Activated CD8-positive, alpha-beta memory T cell treated with anti-CD3 and anti-CD28 coated beads for 36 hours (primary cell): ENCODE data around the gene GALNT9. TPM values are rescaled to one million over a fixed set of nuclear protein-coding genes. Genes with fewer than 3 reads are reported as not detected.
"Not testable (repeated sequence)": the region's sequence is repeated elsewhere in the genome, so short reads cannot be mapped to it uniquely, and the experiment has no call there.

Source experiments
- CTCF ChIA-PET: fragments of 350-600 bp; sonication (Branson Sonifier 250); formaldehyde crosslinking; loops from one replicate; lab custom pipeline; 2021; ENCODE audit warnings: antibody characterized with exemption; lab: Charles Lee
- POLR2A ChIA-PET: fragments of 350-600 bp; sonication (Branson Sonifier 250); formaldehyde crosslinking; loops from one replicate; lab custom pipeline; 2021; ENCODE audit warnings: antibody characterized with exemption; lab: Charles Lee
- total RNA-seq, 2 experiments: library from RNA; stranded (reverse); gene quantifications; one replicate each; pipeline ENCODE4 v1.2.3, GENCODE V29; 2021

GALNT9 gene
- total RNA-seq, 2 experiments from 2014 or later = not detected

DNA sequence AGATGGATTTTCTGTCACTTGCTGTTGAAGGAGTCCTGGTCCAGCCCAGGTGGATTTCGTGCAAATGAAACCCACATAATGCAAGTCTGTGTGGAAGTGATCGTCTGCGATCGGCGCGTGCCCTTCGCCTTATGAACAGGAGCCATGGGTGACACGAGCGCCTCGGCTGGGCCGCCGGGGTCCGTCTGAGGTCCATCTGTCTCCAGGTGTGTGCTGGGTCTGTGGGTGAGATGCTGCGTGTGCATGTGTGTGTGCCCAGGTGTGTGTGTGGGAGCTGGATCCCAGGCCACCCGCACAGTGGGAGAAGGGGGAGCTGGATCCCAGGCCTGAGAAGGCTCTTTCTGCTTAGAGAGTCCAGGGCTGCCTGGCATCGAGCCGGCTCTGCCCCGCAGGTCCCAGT is 53.8 kb downstream of the GALNT9 start:
- ChIA-PET POLR2A (no interaction called here), CTCF (no interaction called here)

DNA sequence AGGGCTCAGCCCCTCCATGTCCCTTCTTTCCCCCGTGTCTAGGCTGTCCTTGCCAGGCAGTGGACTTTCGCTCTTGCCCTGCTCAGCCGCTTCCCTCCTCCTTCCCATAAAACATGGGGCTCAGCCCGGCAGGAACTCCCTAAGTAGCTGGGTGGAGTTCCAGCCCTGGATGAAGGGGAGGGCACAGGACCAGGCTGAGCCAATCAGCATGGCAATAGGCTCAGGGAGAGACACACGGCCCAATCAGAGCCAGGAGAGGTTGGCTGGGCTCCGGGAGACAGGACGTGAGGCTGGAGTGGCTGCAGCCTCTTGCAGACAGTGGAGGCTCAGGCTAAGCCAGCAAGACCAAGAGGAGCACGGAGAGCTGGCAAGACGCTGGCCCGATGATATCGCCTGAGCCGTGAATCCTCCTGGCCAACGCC is 54.3 kb downstream of the GALNT9 start:
- CTCF ChIA-PET = no interaction called here

DNA sequence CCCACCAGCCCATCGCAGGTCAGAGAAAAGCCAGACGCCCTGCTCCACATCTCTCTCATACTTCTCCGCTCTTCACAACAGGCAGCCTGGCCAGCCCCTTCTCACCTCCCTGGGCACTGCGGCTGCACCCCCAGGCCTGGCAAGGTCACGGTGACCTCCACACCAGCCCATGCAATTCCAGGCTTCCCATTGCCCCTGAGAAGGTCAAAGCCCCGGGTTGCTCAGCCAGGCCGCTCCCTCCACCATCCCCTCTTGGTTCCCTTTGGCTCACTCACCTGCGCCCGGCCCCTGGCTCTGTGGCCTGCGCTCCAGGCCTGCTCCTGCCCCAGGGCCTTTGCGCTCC is 55.4 kb downstream of the GALNT9 start:
- ChIA-PET CTCF (no interaction called here), POLR2A (no interaction called here)

More for the DNA sequence above, 54.3 kb downstream of the GALNT9 start:
- POLR2A ChIA-PET = no interaction called here

DNA sequence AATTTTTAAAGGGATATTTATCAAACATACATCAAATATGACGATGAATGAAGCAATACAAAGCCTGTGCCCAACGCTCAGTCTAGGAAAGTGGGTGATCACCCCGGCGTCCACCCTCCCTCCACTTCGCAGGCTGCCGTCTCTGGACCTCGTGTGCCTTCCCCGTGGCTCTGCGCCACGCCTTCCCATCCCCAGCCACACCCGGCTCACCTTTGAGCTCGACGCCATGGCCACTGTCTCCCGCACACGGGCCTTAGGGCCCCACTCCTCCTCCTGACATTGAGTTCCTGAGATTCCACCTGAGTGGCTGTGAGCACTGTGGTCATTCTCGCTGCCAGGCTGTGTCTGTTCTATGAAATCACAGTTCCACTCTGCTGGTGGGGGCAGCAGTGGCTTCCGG is 56.7 kb downstream of the GALNT9 start:
- ChIA-PET POLR2A (no interaction called here), CTCF (no interaction called here)

DNA sequence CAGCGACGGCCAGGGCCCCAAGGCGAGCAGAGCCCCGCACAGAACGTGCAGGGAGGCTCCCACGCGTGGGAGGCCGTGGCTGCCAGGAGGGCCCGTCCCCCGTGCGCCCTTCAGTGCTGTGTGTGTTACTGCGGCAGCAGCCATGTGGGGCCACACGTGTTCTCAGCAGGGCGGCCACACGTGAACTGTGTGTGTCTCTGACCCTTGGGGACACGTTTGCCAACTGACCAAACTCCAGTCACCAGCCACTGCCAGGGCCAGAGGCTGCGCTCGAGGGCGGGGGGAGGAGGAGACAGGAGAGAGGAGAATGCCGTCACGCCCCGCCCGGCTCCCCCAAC is 57.7 kb downstream of the GALNT9 start:
- ChIA-PET POLR2A (no interaction called here), CTCF (no interaction called here)

DNA sequence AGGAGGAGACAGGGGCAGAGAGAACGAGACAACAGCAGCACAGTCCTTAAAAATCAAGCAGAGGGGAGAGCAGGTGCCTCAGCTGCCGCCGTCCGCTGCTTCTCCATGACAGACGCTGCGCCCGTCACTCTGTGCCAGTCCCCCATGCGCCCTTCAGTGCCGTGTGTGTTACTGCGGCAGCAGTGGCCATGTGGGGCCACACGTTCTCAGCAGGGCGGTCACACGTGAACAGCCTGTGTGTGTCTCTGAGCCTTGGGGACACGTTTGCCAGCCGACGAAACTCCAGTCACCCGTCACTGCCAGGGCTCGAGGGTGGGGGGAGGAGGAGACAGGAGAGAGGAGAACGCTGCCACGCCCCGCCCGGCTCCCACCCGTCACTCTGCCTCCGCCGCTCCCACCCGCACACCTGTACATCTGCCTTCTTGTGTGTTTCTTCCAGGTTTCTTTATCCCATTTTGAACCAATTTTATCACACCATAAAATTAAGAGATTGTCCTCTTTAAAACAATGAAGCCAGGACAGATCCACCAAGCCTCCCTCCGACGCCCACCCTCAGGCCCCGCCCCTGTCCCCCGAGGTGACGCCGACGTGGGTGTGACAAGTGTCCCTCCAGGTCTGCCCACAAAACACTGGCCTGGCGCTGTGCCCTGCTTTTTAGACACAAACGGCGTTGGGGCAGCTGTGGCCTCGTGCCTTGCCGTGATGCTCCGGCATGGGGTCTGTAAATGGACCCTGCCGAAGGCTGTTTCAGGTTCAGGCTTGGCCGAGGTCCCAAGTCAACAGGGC is 58.2 kb downstream of the GALNT9 start:
- ChIA-PET POLR2A (no interaction called here), CTCF (no interaction called here)

DNA sequence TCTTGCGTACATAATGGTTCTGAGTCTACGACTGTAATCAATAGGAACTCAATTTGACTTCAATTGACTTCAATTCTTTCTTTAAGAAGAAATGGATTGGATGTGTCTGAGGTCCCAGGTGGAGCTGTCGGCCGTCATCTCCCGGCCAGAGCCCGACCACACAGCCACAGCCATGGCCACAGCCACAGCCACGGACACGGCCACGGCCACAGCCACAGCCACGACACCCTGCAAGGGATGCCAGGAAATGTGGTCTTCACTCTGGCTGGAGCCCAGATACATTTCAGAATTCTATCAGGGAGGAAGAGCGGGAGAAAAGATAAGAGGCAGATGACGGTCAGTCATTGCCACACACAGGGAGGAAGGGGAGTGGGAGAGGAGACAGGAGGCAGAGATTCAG is 58.9 kb downstream of the GALNT9 start:
- CTCF ChIA-PET = no interaction called here
- POLR2A ChIA-PET = no interaction called here

DNA sequence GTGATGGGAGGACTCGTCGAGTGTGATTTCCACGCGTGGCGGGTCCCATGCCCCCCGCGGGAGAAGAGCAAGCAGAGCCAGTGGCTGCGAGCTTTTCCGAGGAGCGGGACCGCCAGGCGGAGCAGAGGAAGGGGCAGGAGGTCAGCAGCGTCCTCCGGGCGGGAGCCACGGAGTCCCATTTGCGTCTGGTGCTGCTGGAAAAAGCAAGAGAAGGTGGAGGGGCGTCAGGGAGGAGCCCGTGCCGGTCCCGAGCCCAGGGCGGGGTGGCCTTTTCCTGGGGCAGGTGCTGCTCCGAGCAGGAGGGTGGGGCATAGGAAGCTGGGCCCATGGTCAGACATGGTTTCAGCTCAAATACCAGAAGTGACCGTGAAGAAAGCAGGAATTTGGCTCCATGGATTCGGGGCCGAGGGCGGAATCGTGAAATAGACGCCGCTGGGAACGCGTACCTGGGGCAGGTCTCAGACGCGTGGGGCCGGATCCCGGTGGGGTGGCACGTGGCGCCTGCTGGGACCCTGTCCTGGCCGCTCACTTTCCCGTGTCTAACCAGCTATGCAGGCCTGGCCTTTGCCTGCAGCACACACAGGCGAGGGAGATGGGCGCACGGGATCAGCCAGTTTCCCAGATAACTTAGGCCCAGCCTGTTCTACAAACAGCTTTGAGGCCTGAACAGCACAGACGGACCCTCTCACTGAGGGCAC is 60.0 kb downstream of the GALNT9 start:
- CTCF ChIA-PET = no interaction called here
- POLR2A ChIA-PET = no interaction called here

DNA sequence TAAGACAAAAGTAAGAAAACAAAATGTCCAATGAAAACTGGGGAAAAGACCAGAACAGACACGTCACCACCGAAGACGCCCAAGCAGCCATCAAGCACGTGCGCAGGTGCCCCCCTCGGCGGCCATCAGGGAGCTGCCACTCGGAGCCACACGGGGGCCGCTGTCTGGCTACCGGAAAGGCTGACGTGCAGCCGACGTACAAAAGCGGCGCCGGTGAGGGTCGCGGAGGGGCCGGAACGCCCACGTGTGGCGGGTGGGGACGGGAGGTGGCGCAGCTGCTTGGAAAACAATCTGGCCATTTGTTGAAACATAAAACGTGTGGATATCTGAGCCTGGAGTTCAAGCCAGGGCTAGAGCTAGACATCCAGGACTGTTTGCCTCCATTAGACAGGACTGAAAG is 60.7 kb downstream of the GALNT9 start:
- CTCF ChIA-PET = no interaction called here
- POLR2A ChIA-PET = no interaction called here

DNA sequence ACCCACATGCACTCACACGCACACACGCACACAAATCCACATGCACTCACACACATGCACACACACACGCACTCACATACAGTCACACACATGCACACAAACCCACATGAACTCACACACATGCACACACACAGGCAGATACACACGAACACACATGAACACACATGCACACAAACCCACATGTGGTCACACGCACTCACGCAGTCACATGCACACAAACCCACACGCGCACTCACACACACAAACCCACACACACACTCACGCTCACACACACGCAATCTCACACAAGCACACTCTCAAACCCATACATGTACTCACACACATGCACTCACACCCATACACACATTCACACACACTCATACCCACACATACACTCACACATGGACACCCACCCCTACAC is 61.5 kb downstream of the GALNT9 start:
- ChIA-PET POLR2A (no interaction called here), CTCF (no interaction called here)

DNA sequence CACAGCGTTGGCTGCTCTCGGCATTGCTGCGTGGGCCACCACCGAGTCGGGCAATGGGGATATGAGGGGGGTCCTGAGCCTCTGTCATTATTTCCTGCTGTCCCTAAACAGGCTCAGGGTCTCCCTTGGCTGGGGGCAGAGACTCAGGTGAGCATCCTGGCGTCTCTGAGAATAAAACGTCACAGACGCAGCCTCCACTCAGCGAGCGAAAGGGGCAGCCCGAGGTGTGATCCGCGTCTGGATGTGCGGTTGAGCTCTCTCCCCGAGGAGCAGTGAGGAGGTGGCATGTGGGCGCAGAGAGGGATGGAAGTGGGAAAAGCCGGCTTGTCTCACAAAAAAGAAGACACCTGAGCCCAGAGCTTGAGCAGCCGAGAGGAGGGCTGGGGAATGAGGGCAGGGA is 62.6 kb downstream of the GALNT9 start:
- CTCF ChIA-PET = no interaction called here
- POLR2A ChIA-PET = no interaction called here

DNA sequence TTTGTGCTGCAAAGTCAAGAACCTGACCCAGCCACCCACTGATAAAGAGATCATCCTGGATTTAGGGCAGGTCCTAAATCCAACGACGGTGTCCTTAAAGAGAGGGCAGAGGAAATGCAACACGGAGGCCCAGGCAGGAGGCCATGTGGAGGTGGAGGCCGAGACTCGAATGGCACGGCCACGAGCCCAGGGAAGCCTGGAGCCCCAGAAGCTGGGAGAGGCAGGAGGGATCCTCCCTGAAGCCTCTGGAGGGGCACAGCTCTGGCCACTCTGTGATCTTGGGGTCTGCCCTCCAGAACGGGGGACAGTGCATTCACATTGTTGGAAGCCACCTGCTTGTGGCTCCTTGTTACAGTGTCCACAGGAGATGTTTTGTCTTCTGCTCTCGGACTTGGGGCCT is 63.0 kb downstream of the GALNT9 start:
- POLR2A ChIA-PET = no interaction called here
- CTCF ChIA-PET = no interaction called here

DNA sequence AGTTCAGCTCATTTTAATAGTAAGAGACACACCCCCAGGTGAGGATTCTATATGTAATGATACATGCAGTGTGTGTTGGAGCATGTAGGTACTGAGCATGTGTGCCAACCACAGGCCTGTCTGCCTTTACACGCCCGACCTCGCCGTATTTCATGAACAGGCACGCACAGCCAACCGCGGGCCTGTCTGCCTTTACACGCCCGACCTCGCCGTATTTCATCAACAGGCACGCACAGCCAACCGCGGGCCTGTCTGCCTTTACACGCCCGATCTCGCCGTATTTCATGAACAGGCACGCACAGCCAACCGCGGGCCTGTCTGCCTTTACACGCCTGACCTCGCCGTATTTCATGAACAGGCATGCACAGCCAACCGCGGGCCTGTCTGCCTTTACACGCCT is 63.6 kb downstream of the GALNT9 start:
- POLR2A ChIA-PET, CTCF ChIA-PET: not testable (repeated sequence)

DNA sequence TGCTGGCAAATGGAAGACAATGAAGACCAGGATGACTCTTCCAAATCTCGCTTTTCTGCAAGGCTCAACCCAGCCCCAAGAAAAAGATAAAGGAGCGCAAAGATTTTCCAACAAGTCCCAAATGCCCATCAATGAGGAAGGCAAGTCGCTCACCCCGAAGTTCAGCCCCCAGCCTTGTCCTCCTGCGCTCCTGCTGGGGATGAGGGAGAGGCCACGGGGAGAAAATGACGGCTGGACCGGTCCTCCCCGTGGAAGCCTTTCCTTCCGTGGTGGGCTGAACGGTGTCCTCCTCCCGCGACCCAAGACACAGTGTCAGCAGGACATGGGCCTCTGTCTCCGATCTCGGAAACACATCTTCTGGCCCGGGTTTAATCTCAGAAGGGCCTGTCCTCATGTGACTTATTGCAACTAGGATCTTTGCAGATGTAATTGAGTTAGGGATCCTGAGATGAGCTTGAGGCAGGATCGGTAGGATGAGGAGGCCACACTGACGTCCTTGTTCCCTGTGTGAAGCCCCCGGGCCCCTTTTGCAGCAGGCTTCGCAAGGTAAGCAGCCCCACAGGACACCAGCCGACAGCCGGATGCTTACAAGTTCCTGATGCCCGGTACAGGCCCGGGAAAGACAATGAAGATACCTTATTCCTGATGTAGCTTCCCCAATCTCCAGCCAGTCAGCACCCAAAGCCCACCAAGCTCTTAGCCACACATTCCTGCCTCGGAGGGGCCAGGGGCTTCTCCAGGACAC is 64.2 kb downstream of the GALNT9 start:
- POLR2A ChIA-PET = no interaction called here
- CTCF ChIA-PET = no interaction called here

DNA sequence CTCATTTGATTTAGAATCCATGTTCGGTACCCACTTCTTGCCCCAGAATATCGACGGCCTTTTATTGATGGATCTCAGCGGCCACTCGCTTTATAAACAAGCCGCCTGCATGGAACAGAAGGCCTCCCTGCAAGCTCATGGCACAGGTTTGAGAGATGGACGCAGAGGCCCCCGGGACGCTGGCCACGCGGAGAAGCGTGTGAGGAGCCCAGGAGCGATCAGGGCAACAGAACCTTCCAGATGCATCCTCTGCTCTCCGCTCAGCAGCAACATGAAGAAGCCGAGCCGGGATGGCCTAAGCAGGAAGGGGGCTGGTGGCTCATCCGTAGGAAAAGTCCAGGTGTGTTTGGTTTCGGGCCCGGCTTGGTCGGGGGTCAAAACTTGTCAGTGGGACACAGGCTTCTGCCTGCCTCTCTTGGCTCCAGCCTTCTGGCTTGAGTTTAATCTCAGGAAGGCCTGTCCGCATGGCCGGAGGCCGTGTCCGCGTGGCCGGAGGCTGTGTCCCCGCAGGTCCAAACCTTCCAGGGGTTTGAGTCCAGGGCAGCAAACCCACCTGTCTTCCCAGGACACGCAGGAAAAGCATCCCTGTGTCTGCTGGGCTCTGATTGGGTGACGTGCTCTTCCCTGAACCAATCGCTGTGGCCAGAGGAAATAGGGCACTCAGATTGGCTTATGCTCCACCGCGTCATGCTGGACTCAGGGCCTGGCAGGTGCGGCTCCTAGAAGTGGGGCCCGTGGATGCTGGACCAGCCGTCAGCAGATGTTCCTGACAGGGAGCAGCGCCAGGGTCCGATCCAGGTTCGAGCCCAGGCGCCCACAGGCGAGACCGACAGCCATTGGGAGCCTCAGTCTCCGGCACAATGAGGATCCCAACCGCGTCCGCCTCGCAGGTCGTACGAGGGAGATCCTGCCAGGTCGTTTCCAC is 65.0 kb downstream of the GALNT9 start:
- CTCF ChIA-PET = no interaction called here
- POLR2A ChIA-PET = no interaction called here

DNA sequence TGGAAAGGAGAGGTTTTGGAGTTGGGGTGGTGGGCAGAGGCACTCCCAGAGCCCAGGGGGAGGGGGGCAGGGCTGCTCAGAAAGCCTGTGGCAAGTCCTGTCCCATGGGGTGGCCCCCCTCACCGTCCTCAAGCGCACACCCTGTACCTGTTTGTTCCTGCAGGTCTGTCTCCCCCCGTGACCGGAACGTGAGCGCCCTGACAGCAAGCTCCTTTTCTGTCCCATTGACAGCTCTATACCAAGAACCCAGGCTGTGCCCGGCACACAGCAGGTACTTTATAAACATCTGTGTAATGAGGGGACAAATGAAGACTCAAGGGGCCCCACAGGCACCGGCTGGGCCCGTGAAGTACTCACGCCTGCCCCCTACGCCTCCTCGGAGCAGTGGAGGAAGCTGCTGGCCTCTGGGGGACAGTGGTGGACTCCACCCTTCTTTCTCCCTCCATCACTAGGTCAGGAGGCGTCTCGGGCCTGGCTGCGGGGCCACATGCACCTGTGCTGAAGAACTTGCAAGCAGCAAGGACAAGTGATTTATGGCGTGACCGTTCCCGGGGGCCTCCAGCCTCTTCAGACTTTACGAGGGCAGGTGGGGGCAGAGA is 65.8 kb downstream of the GALNT9 start:
- ChIA-PET POLR2A (no interaction called here), CTCF (no interaction called here)

DNA sequence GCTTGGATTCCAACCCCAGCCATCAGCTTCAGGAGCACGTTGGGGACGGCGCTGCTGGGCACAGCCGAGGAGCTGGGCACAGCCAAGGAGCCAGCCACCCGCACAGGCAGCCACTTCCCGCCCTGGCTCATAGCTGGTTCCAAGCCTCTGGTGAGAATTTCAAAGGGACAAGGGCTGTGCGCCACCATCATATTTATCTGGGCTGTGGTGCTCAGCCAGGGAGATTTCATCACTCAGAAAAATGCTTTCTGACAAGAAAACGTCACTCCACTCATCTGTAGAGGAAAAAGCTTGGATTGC is 66.4 kb downstream of the GALNT9 start:
- POLR2A ChIA-PET = no interaction called here
- CTCF ChIA-PET = no interaction called here

DNA sequence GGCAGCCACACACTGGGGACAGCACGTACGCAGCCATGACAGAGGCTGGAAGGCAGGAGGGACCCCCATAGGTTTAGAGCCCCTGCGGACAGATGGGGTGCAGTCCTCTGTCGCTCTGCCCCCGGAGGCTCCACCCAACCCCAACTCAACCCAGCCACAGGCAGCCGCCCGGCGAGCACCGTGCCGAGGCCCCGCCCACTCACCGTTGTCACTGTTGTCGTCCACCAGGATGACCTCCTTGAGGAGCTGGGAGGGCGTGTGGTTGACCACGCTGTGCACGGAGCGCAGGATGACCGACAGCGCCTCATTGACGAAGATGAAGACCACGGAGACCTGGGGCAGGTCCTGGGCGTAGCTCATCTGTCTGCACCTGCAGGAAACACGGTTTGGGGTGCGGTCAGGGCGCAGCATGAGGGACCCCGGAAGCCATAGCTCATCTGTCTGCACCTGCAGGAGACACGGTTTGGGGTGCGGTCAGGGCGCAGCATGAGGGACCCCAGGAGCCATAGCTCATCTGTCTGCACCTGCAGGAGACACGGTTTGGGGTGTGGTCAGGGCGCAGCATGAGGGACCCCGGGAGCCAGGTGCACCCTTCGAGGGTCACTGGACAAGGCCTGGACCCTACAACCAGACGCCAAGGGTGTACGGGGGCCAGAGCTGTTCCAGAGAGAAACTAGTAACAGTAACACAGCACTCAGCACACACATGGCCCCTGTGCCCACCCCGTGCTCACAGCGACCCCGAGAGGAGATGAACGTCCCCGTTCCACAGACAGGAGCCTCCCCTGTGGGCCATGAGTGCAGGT is 66.9 kb downstream of the GALNT9 start:
- CTCF ChIA-PET = no interaction called here
- POLR2A ChIA-PET = interaction anchor here (0.6 kb wide), 1 partner anchor 253 kb away, joined by 6 read pairs; no protein-coding TSS in a partner anchor
